Heart left ventricle (tissue), 13 donors: Measurements from ENCODE around the gene CLSTN2.

ENCODE experiments used
- CTCF ChIP-seq, 12 donors: fragments of 200-600 bp; sonication (generic) in 4 of 12; IDR thresholded peaks; one replicate each; pipeline versions ENCODE4 v1.5.0 to v1.8.0; 2018 to 2022; ENCODE audit warnings: antibody characterized with exemption in 12 of 12, mild to moderate bottlenecking in 5 of 12
- POLR2A ChIP-seq, 2 donors: fragments of 450-650 bp; IDR thresholded peaks; one replicate each; pipeline ENCODE4 v1.6.1; 2017; ENCODE audit warnings: antibody characterized with exemption in 2 of 2, mild to moderate bottlenecking in 2 of 2, moderate library complexity in 2 of 2
- donor health status: ischemic (EF 13 %, LVEDD 7.1; RV severe dilation, severe dysfunction).
- donor health status: DM: no; HTN: yes; CAD: no.
- donor health status: DM: no; HTN: no; CAD: no.
- donor health status: ischemic (EF 25% LVEDD 6.9; RV normal size, moderate dysfunction).
- donor health status: ischemic (EF 25% LVEDD 5.7; RV mildly dilated, moderate dysfunction).
- donor health status: ischemic (EF 35%, LVEDD 5.7; RV mildly dilated, moderate dysfunction).
- donor health status: nonischemic (EF 11% LVEDD 7.7; RV severe dilation, severe dysfunction).
- donor health status: DM: yes; HTN: yes; CAD: no.
- donor health status: PGD.
- donor health status: ischemic (EF 29% LVEDD 5.4; RV normal size, mild dysfunction).
- donor health status: nonischemic (EF 23%, LVEDD 6.1; RV moderate dilation, normal function).

DNA sequence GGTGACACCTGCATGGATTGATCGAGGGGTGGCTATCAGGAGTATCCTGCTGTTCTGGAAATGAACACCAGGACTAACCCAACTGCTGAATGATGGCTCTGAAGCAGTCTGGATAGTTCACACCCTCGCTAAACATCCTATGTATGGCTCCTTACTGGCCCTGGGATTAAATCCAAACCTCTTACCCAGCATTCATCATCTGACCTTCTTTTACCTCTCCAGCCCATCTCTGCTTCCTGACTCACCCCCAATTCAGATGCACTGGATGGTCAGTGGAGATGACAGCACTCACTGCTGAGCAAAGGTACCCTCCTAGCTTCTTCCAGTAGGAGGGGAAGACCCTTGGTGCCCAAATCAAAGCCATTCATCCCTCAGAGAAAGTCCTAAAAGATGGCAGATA is 507.6 kb downstream of the CLSTN2 start:
- no peak for TF ChIP-seq CTCF (IDR thresholded peaks at IDR 0.05)
- TF ChIP-seq POLR2A (IDR thresholded peaks at IDR 0.05): no peak
